OCI-LY3 (cell line): ENCODE data around the gene CEP19.

Experiments used
- H2AFZ ChIP-seq: fragments of 200-600, 300-600 bp; shearing (Covaris generic); 2 replicates; pipeline ENCODE4 v1.6.0; 2014; ENCODE audit warnings: antibody characterized with exemption, low read depth, low read length
- H3K27ac ChIP-seq: fragments of 200-600, 300-600 bp; sonication (generic); 2 replicates; pipeline ENCODE4 v1.5.1; 2014; ENCODE audit warnings: mild to moderate bottlenecking, low read length, moderate library complexity, mixed read lengths
- H3K27me3 ChIP-seq: fragments of 200-600, 300-600 bp; sonication (generic); 2 replicates; pipeline ENCODE4 v1.6.1; 2014; ENCODE audit warnings: low read depth, low read length, mixed read lengths
- H3K36me3 ChIP-seq: fragments of 200-600, 300-600 bp; sonication (generic); replicated peaks from 2 replicates; pipeline ENCODE3; 2014; ENCODE audit warnings: low read depth, low read length, mixed read lengths
- H3K4me1 ChIP-seq: fragments of 300-600, 200-600 bp; sonication (generic); 2 replicates; pipeline ENCODE4 v1.6.1; 2014; ENCODE audit warnings: low read length, mixed read lengths
- H3K4me2 ChIP-seq: fragments of 200-600, 300-600 bp; sonication (generic); 2 replicates; pipeline ENCODE4 v1.6.1; 2014; ENCODE audit warnings: low read length, mixed read lengths
- H3K4me3 ChIP-seq: fragments of 300-600, 200-600 bp; sonication (generic); 2 replicates; pipeline ENCODE4 v1.5.1; 2014; ENCODE audit warnings: antibody characterized with exemption, mild to moderate bottlenecking, low read length, moderate library complexity
- H3K79me2 ChIP-seq: fragments of 300-600, 200-600 bp; shearing (Covaris generic); 2 replicates; pipeline ENCODE4 v1.6.1; 2014; ENCODE audit warnings: mild to moderate bottlenecking, low read length, mixed read lengths
- H3K9ac ChIP-seq: fragments of 300-600, 200-600 bp; shearing (Covaris generic); 2 replicates; pipeline ENCODE4 v1.6.0; 2014; ENCODE audit warnings: mild to moderate bottlenecking, low read length, moderate library complexity
- H3K9me3 ChIP-seq: fragments of 200-600, 300-600 bp; shearing (Covaris generic); 2 replicates; pipeline ENCODE4 v1.6.1; 2014; ENCODE audit warnings: low read length, mixed read lengths; ENCODE audit not compliant: insufficient read depth
- H4K20me1 ChIP-seq: fragments of 200-600, 300-600 bp; sonication (generic); 2 replicates; pipeline ENCODE4 v1.6.1; 2016; ENCODE audit warnings: low read length, mixed read lengths; ENCODE audit not compliant: insufficient read depth
- CTCF ChIP-seq: fragments of 200-600, 300-600 bp; sonication (generic); IDR thresholded peaks from 2 replicates; pipeline ENCODE4 v1.5.1; 2014; ENCODE audit warnings: antibody characterized with exemption, low read length, low read depth
- EZH2phosphoT487 ChIP-seq: fragments of 200-600 bp; shearing (Covaris generic); IDR thresholded peaks from 2 replicates; pipeline ENCODE4 v1.6.1; 2018; ENCODE audit warnings: antibody characterized with exemption, mixed run types, low read depth

CEP19 gene

DNA sequence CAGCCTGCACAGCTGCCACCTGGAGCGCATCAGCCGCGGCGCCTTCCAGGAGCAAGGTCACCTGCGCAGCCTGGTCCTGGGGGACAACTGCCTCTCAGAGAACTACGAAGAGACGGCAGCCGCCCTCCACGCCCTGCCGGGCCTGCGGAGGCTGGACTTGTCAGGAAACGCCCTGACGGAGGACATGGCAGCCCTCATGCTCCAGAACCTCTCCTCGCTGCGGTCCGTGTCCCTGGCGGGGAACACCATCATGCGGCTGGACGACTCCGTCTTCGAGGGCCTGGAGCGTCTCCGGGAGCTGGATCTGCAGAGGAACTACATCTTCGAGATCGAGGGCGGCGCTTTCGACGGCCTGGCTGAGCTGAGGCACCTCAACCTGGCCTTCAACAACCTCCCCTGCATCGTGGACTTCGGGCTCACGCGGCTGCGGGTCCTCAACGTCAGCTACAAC is 52.1 kb downstream of the CEP19 start:
- Histone ChIP-seq H2AFZ (no peak overlapping the region), H4K20me1 (peaks cover 27% of the 10 kb centered on the region), H3K79me2 (peaks cover 52% of the 10 kb centered on the region), H3K9ac (no peak overlapping the region), H3K36me3 (peaks cover 67% of the 10 kb centered on the region), H3K4me2 (no peak overlapping the region), H3K9me3 (no peaks in the 10 kb centered on the region), H3K4me1 (0 out of 2 replicates have a peak, but pooled peaks cover 3% of the 10 kb centered on the region), H3K27ac (no peak overlapping the region), H3K27me3 (no peaks in the 10 kb centered on the region), H3K4me3 (no peak overlapping the region)
- TF ChIP-seq EZH2phosphoT487 (no peak), CTCF (no peak)
